SK-N-SH treated with all-trans-retinoic acid at 6 μM for 48 hours (cell line): ENCODE measurements around the gene OR9G1.

Experiments
- ATAC-seq: fragments of 200-7000 bp; cut with Tn5 transposase; 3 replicates; pipeline ENCODE4 v1.9.1; 2020; ENCODE audit warnings: mild to moderate bottlenecking, moderate library complexity
- BACH2 ChIP-seq: fragments of 250-450 bp; sonication (Bioruptor Pico); IDR thresholded peaks from 2 replicates; pipeline ENCODE4 v1.9.0; 2021; ENCODE audit warnings: mild to moderate bottlenecking, borderline replicate concordance
- CSDC2 ChIP-seq: fragments of 250-450 bp; sonication (Bioruptor Pico); IDR thresholded peaks from 2 replicates; pipeline ENCODE4 v1.5.0; 2020; ENCODE audit warnings: mild to moderate bottlenecking, moderate library complexity
- CSRNP3 ChIP-seq: fragments of 250-450 bp; sonication (Bioruptor Pico); IDR thresholded peaks from 2 replicates; pipeline ENCODE4 v1.5.1; 2021; ENCODE audit warnings: mild to moderate bottlenecking, moderate library complexity
- ESRRG ChIP-seq: fragments of 250-450 bp; sonication (Bioruptor Pico); IDR thresholded peaks from 2 replicates; pipeline ENCODE4 v1.6.1; 2021; ENCODE audit warnings: mild to moderate bottlenecking
- GLIS3 ChIP-seq: fragments of 250-450 bp; sonication (Bioruptor Pico); IDR thresholded peaks from 2 replicates; pipeline ENCODE4 v1.5.0; 2020; ENCODE audit warnings: mild to moderate bottlenecking, moderate library complexity
- OSR1 ChIP-seq: fragments of 250-450 bp; sonication (Bioruptor Pico); IDR thresholded peaks from 2 replicates; pipeline ENCODE4 v1.8.0; 2022; ENCODE audit warnings: moderate library complexity, mild to moderate bottlenecking, inconsistent platforms
- PPARA ChIP-seq: fragments of 250-450 bp; sonication (Bioruptor Pico); IDR thresholded peaks from 2 replicates; pipeline ENCODE4 v1.5.0; 2020; ENCODE audit warnings: mild to moderate bottlenecking, borderline replicate concordance
- RARB ChIP-seq: fragments of 250-450 bp; sonication (Bioruptor Pico); IDR thresholded peaks from 2 replicates; pipeline ENCODE4 v1.8.0; 2021; ENCODE audit warnings: mild to moderate bottlenecking, moderate library complexity
- SNAI2 ChIP-seq: fragments of 250-450 bp; sonication (Bioruptor Pico); IDR thresholded peaks from 2 replicates; pipeline ENCODE4 v1.5.0; 2020; ENCODE audit warnings: mild to moderate bottlenecking, moderate library complexity
- TCF4 ChIP-seq: fragments of 250-450 bp; sonication (Bioruptor Pico); IDR thresholded peaks from 2 replicates; pipeline ENCODE4 v1.8.0; 2021; ENCODE audit warnings: mild to moderate bottlenecking, moderate library complexity, borderline replicate concordance
- TOX ChIP-seq: fragments of 250-450 bp; sonication (Bioruptor Pico); IDR thresholded peaks from 2 replicates; pipeline ENCODE4 v1.8.0; 2021; ENCODE audit warnings: mild to moderate bottlenecking, moderate library complexity, borderline replicate concordance
- ZC3H10 ChIP-seq: fragments of 250-450 bp; sonication (Bioruptor Pico); IDR thresholded peaks from 2 replicates; pipeline ENCODE4 v1.5.1; 2021; ENCODE audit warnings: mild to moderate bottlenecking, moderate library complexity
- ZFP3 ChIP-seq: fragments of 250-450 bp; sonication (Bioruptor Pico); IDR thresholded peaks from 2 replicates; pipeline ENCODE4 v1.5.0; 2020; ENCODE audit warnings: mild to moderate bottlenecking, moderate library complexity
- ZFP30 ChIP-seq: fragments of 450-650 bp; formaldehyde crosslinking; IDR thresholded peaks from 2 replicates; pipeline ENCODE4 v1.5.0; 2022; ENCODE audit warnings: mild to moderate bottlenecking, moderate library complexity
- ZNF70 ChIP-seq: fragments of 450-650 bp; formaldehyde crosslinking; IDR thresholded peaks from 2 replicates; pipeline ENCODE4 v1.5.0; 2020; ENCODE audit warnings: mild to moderate bottlenecking, moderate library complexity
- ZNF8 ChIP-seq: fragments of 450-650 bp; formaldehyde crosslinking; IDR thresholded peaks from 2 replicates; pipeline ENCODE4 v1.5.0; 2020; ENCODE audit warnings: mild to moderate bottlenecking, moderate library complexity
- TF ChIP-seq, protein P1 (sequence below): fragments of 250-450 bp; sonication (Bioruptor Pico); IDR thresholded peaks from 2 replicates; pipeline ENCODE4 v1.5.1; 2020; ENCODE audit warnings: low read depth, mild to moderate bottlenecking, moderate library complexity
- TF ChIP-seq, protein P2 (sequence below): fragments of 250-450 bp; sonication (Bioruptor Pico); IDR thresholded peaks from 2 replicates; pipeline ENCODE4 v1.8.0; 2021; ENCODE audit warnings: low read depth, mild to moderate bottlenecking, moderate library complexity, borderline replicate concordance
- TF ChIP-seq, protein P3 (sequence below): fragments of 250-450 bp; sonication (Bioruptor Pico); IDR thresholded peaks from 2 replicates; pipeline ENCODE4 v1.8.0; 2020; ENCODE audit warnings: mild to moderate bottlenecking, moderate library complexity, borderline replicate concordance

OR9G1 gene

DNA sequence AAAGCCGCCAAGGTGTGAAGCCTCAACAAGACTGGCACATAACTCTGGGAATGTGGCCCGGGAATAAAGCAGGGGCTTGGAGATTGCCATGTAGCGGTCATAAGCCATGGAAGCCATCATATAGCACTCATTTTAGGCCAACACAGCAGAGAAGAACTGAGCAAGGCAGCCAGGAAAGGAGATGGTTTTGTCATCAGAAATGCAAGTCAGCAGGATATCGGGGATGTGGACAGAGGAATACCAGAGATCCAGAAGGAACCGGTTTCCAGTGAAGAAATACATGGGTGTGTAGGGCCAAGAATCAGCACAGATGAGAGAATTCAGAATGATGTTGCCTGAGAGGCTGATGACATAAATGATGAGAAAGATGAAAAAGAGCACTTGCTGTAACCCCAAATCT, 52.6 kb downstream of the OR9G1 start:
- TF ChIP-seq, protein P1, sequence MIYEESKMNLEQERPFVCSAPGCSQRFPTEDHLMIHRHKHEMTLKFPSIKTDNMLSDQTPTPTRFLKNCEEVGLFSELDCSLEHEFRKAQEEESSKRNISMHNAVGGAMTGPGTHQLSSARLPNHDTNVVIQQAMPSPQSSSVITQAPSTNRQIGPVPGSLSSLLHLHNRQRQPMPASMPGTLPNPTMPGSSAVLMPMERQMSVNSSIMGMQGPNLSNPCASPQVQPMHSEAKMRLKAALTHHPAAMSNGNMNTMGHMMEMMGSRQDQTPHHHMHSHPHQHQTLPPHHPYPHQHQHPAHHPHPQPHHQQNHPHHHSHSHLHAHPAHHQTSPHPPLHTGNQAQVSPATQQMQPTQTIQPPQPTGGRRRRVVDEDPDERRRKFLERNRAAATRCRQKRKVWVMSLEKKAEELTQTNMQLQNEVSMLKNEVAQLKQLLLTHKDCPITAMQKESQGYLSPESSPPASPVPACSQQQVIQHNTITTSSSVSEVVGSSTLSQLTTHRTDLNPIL (CRISPR knock-in tag), result no peak
- TF ChIP-seq OSR1 (CRISPR knock-in tag) (no peak), PPARA (CRISPR knock-in tag) (no peak), ZFP30 (CRISPR knock-in tag) (no peak), ZFP3 (no peak), ZC3H10 (CRISPR knock-in tag) (no peak), TOX (CRISPR knock-in tag) (no peak), BACH2 (CRISPR knock-in tag) (no peak), CSDC2 (no peak), ZNF70 (no peak), CSRNP3 (no peak), GLIS3 (no peak), RARB (CRISPR knock-in tag) (no peak), TCF4 (CRISPR knock-in tag) (no peak), ZNF8 (CRISPR knock-in tag) (no peak), SNAI2 (no peak), ESRRG (CRISPR knock-in tag) (no peak)
- TF ChIP-seq, protein P2, sequence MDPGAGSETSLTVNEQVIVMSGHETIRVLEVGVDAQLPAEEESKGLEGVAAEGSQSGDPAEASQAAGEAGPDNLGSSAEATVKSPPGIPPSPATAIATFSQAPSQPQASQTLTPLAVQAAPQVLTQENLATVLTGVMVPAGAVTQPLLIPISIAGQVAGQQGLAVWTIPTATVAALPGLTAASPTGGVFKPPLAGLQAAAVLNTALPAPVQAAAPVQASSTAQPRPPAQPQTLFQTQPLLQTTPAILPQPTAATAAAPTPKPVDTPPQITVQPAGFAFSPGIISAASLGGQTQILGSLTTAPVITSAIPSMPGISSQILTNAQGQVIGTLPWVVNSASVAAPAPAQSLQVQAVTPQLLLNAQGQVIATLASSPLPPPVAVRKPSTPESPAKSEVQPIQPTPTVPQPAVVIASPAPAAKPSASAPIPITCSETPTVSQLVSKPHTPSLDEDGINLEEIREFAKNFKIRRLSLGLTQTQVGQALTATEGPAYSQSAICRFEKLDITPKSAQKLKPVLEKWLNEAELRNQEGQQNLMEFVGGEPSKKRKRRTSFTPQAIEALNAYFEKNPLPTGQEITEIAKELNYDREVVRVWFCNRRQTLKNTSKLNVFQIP (CRISPR knock-in tag), result no peak
- TF ChIP-seq, protein P3, sequence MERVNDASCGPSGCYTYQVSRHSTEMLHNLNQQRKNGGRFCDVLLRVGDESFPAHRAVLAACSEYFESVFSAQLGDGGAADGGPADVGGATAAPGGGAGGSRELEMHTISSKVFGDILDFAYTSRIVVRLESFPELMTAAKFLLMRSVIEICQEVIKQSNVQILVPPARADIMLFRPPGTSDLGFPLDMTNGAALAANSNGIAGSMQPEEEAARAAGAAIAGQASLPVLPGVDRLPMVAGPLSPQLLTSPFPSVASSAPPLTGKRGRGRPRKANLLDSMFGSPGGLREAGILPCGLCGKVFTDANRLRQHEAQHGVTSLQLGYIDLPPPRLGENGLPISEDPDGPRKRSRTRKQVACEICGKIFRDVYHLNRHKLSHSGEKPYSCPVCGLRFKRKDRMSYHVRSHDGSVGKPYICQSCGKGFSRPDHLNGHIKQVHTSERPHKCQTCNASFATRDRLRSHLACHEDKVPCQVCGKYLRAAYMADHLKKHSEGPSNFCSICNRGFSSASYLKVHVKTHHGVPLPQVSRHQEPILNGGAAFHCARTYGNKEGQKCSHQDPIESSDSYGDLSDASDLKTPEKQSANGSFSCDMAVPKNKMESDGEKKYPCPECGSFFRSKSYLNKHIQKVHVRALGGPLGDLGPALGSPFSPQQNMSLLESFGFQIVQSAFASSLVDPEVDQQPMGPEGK (CRISPR knock-in tag), result no peak
- ATAC-seq, result no peak
